Vagina (tissue), 2 donors: ENCODE results near the gene MACIR.

Experiments used
- CTCF ChIP-seq, 3 experiments: fragments of 450-650 bp in 2 of 3; fragments of 200-600 bp in 1 of 3; sonication (generic) in 1 of 3; IDR thresholded peaks; one replicate each; pipeline ENCODE4 v1.5.1; 2017 to 2019; ENCODE audit warnings: antibody characterized with exemption in 3 of 3, mild to moderate bottlenecking in 2 of 3, moderate library complexity in 2 of 3
- POLR2A ChIP-seq, 2 donors: fragments of 450-650 bp; IDR thresholded peaks; one replicate each; pipeline ENCODE4 v1.6.1; 2017; ENCODE audit warnings: antibody characterized with exemption in 2 of 2, mild to moderate bottlenecking in 2 of 2, moderate library complexity in 2 of 2
- POLR2AphosphoS5 ChIP-seq, 2 donors: sonication (generic); formaldehyde crosslinking; IDR thresholded peaks; one replicate each; pipeline ENCODE4 v1.9.0; 2017; ENCODE audit warnings: antibody characterized with exemption in 2 of 2, mild to moderate bottlenecking in 2 of 2, low read depth in 1 of 2; ENCODE audit not compliant: insufficient read depth in 1 of 2

DNA sequence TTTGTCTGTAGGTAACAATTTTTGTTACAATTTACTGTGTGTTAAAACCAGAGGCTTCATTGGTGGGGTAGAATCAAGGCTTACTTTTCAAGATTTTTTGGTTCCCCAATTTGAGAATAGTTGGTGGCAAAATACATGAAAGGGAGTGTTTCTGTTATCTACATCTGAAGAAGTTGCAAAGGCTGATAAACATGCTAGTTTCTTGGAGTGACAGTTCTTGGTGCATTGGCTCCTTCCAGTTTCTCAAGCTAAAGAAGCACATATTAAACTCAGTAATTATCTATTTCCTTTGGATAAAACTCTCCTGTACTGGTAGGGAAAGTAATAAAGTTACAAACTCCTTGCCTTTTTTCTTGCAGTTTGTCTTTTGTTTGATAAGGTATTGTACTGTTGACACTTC lies 5.9 kb downstream of the MACIR start:
- TF ChIP-seq CTCF (IDR thresholded peaks at IDR 0.05) (no peak), POLR2AphosphoS5 (IDR thresholded peaks at IDR 0.05; ENCODE audit: insufficient read depth in 1 of 2, low read depth in 1 of 2) (no peak), POLR2A (IDR thresholded peaks at IDR 0.05) (no peak)
